WTC11 (cell line): Measurements from ENCODE around the gene XIAP. TPM values are rescaled to one million over a fixed set of nuclear protein-coding genes. Genes with fewer than 3 reads are reported as not detected.

Experiments used
- ATAC-seq: fragments of 200-7000 bp; cut with Tn5 transposase; 2 replicates; pipeline ENCODE4 v1.10.0; 2021; ENCODE audit warnings: mild to moderate bottlenecking, moderate library complexity
- CTCF ChIA-PET: fragments of 300-600 bp; sonication (Branson Sonifier 250); formaldehyde crosslinking; loops from one replicate; lab custom pipeline; 2021; ENCODE audit warnings: antibody characterized with exemption; lab: Charles Lee
- POLR2A ChIA-PET: fragments of 350-600 bp; sonication (Branson Sonifier 250); formaldehyde crosslinking; loops from one replicate; lab custom pipeline; 2021; ENCODE audit warnings: antibody characterized with exemption; lab: Charles Lee
- DNase-seq: peaks from one replicate; pipeline ENCODE4 v3.0.0; 2021; ENCODE audit warnings: low spot score
- H3K27ac Mint-ChIP-seq: 2 replicates; pipeline ENCODE4 v1.8.0; 2021; ENCODE audit warnings: mixed read lengths
- H3K27me3 Mint-ChIP-seq: 2 replicates; pipeline ENCODE4 v1.8.0; 2021; ENCODE audit warnings: low read depth, mild to moderate bottlenecking, moderate library complexity, mixed read lengths
- H3K36me3 Mint-ChIP-seq: 2 replicates; pipeline ENCODE4 v1.8.0; 2021; ENCODE audit warnings: mixed read lengths
- H3K4me1 Mint-ChIP-seq: 2 replicates; pipeline ENCODE4 v1.8.0; 2022; ENCODE audit warnings: mixed read lengths
- H3K4me3 Mint-ChIP-seq: 2 replicates; pipeline ENCODE4 v1.8.0; 2021; ENCODE audit warnings: mild to moderate bottlenecking, moderate library complexity, mixed read lengths
- H3K9me3 Mint-ChIP-seq: 2 replicates; pipeline ENCODE4 v1.8.0; 2021; ENCODE audit warnings: mixed read lengths
- ATF3 ChIP-seq: sonication (generic); formaldehyde crosslinking; conservative IDR thresholded peaks from 2 replicates; pipeline ENCODE4 v1.8.1; 2022; ENCODE audit warnings: mild to moderate bottlenecking, missing genetic modification reagents
- E2F5 ChIP-seq: sonication (generic); formaldehyde crosslinking; IDR thresholded peaks from 2 replicates; pipeline ENCODE4 v1.8.1; 2022; ENCODE audit warnings: mild to moderate bottlenecking, moderate library complexity, missing genetic modification reagents
- ETV6 ChIP-seq: sonication (generic); formaldehyde crosslinking; IDR thresholded peaks from 2 replicates; pipeline ENCODE4 v1.8.1; 2022; ENCODE audit warnings: mild to moderate bottlenecking, missing genetic modification reagents
- FOXK1 ChIP-seq: sonication (generic); formaldehyde crosslinking; IDR thresholded peaks from 2 replicates; pipeline ENCODE4 v1.8.0; 2022; ENCODE audit warnings: mild to moderate bottlenecking, moderate library complexity, missing genetic modification reagents
- FOXP1 ChIP-seq: sonication (generic); formaldehyde crosslinking; IDR thresholded peaks from 2 replicates; pipeline ENCODE4 v1.8.0; 2022; ENCODE audit warnings: missing genetic modification reagents, mild to moderate bottlenecking, moderate library complexity, borderline replicate concordance
- HMGXB4 ChIP-seq: sonication (generic); formaldehyde crosslinking; IDR thresholded peaks from 2 replicates; pipeline ENCODE4 v1.8.1; 2023; ENCODE audit warnings: mild to moderate bottlenecking, moderate library complexity, missing genetic modification reagents
- MAX ChIP-seq: sonication (generic); formaldehyde crosslinking; IDR thresholded peaks from 2 replicates; pipeline ENCODE4 v1.8.0; 2022; ENCODE audit warnings: mild to moderate bottlenecking, missing genetic modification reagents
- MLX ChIP-seq: sonication (generic); formaldehyde crosslinking; IDR thresholded peaks from 2 replicates; pipeline ENCODE4 v1.8.1; 2023; ENCODE audit warnings: mild to moderate bottlenecking, missing genetic modification reagents, moderate library complexity
- MYBL2 ChIP-seq: sonication (generic); formaldehyde crosslinking; IDR thresholded peaks from 2 replicates; pipeline ENCODE4 v1.8.1; 2023; ENCODE audit warnings: mild to moderate bottlenecking, moderate library complexity, missing genetic modification reagents
- NR2C2 ChIP-seq: sonication (generic); formaldehyde crosslinking; IDR thresholded peaks from 2 replicates; pipeline ENCODE4 v1.8.0; 2022; ENCODE audit warnings: mild to moderate bottlenecking, missing genetic modification reagents
- PRRX2 ChIP-seq: fragments of 250-450 bp; sonication (Bioruptor Pico); IDR thresholded peaks from 2 replicates; pipeline ENCODE4 v1.8.0; 2021; ENCODE audit warnings: mild to moderate bottlenecking
- RORB ChIP-seq: fragments of 250-450 bp; sonication (Bioruptor Pico); IDR thresholded peaks from 2 replicates; pipeline ENCODE4 v1.9.0; 2021; ENCODE audit warnings: mild to moderate bottlenecking
- SMAD3 ChIP-seq: sonication (generic); formaldehyde crosslinking; IDR thresholded peaks from 2 replicates; pipeline ENCODE4 v1.8.0; 2022; ENCODE audit warnings: missing genetic modification reagents, mild to moderate bottlenecking, borderline replicate concordance
- TEAD1 ChIP-seq: sonication (generic); formaldehyde crosslinking; IDR thresholded peaks from 2 replicates; pipeline ENCODE4 v1.8.0; 2022; ENCODE audit warnings: mild to moderate bottlenecking, missing genetic modification reagents
- ZNF138 ChIP-seq: sonication (generic); formaldehyde crosslinking; conservative IDR thresholded peaks from 2 replicates; pipeline ENCODE4 v1.8.1; 2022; ENCODE audit warnings: mild to moderate bottlenecking, moderate library complexity, missing genetic modification reagents
- ZNF263 ChIP-seq: sonication (generic); formaldehyde crosslinking; IDR thresholded peaks from 2 replicates; pipeline ENCODE4 v1.8.1; 2022; ENCODE audit warnings: low read depth, mild to moderate bottlenecking, moderate library complexity, missing genetic modification reagents
- ZNF396 ChIP-seq: fragments of 250-450 bp; sonication (Bioruptor Pico); IDR thresholded peaks from 2 replicates; pipeline ENCODE4 v1.8.0; 2021; ENCODE audit warnings: mild to moderate bottlenecking, moderate library complexity, borderline replicate concordance
- total RNA-seq: library from RNA; stranded (reverse); gene quantifications from 3 replicates; pipeline ENCODE4 v1.2.3, GENCODE V29; 2021

XIAP gene
- total RNA-seq, 1 experiment from 2014 or later: 40.7 TPM

- TF ChIP-seq FOXP1 (CRISPR knock-in tag) (no peak), ZNF263 (no peak), SMAD3 (no peak), MLX (CRISPR knock-in tag) (no peak), FOXK1 (CRISPR knock-in tag) (no peak)
Measured at GRCh38 chrX:123959281-123960063, 99.6 kb downstream of the XIAP start (continued).

- no peaks in the 10 kb centered on the region for H3K9me3 Mint-ChIP-seq
- TF ChIP-seq ATF3 (CRISPR knock-in tag): no peak
- TF ChIP-seq ZNF396: no peak
- TF ChIP-seq NR2C2 (CRISPR knock-in tag): no peak
- no peak for TF ChIP-seq ZNF138 (CRISPR knock-in tag)
- TF ChIP-seq RORB (CRISPR knock-in tag): no peak
- no peak for TF ChIP-seq TEAD1 (CRISPR knock-in tag)
- no peak for TF ChIP-seq MYBL2 (CRISPR knock-in tag)
- TF ChIP-seq HMGXB4: no peak
- TF ChIP-seq ETV6 (CRISPR knock-in tag): no peak
- peaks cover 18% of the 10 kb centered on the region for H3K4me1 Mint-ChIP-seq
- H3K4me3 Mint-ChIP-seq: peak overlapping the region; percentile 97
- ChIA-PET CTCF (interaction anchor here (0.6 kb wide), 5 partner anchors 152 to 1438 kb away, joined by 3 to 4 read pairs (median 3); no protein-coding TSS in a partner anchor), POLR2A (no interaction called here)
- H3K27me3 Mint-ChIP-seq: no peaks in the 10 kb centered on the region
- peak overlapping the region; percentile 98 for H3K27ac Mint-ChIP-seq
- ATAC-seq (no peak), DNase-seq (no peak)
- peaks cover 5% of the 10 kb centered on the region; the same call in 1 of the 2 replicates for H3K36me3 Mint-ChIP-seq
Measured at GRCh38 chrX:123960956-123961267, 101.1 kb downstream of the XIAP start.

GRCh38 chrX:123961268-123962005 is 101.6 kb downstream of the XIAP start, which contains the start of gene STAG2:
TSS of gene STAG2 (plus strand) at chrX:123961706. CDS start at chrX:124022628, 60,922 bp downstream.
- peak; percentile 65 for DNase-seq
- TF ChIP-seq PRRX2 (CRISPR knock-in tag) (no peak), E2F5 (CRISPR knock-in tag) (0 out of 2 replicates have a peak, but pooled peaks have one; percentile 69), MAX (CRISPR knock-in tag) (peak; percentile 40; the same call in 1 of the 2 replicates)
- Mint-ChIP-seq H3K4me1 (peaks cover 20% of the 10 kb centered on the region), H3K4me3 (peak within 1 kb of the TSS; percentile 97), H3K27me3 (no peaks in the 10 kb centered on the region), H3K27ac (peak within 1 kb of the TSS; percentile 99), H3K9me3 (no peaks in the 10 kb centered on the region), H3K36me3 (peaks cover 5% of the 10 kb centered on the region; the same call in 1 of the 2 replicates)
- ChIA-PET POLR2A (interaction anchor here (0.6 kb wide), 3 partner anchors 102 to 1665 kb away, joined by 3 to 6 read pairs (median 5); partner anchors contain the start of gene XIAP), CTCF (no interaction called here)
- ATAC-seq: peak; percentile 43
